Tibial nerve (tissue), 4 donors: Measurements from ENCODE around the gene ARHGAP26.

ENCODE experiments used
- EP300 ChIP-seq, 2 donors: sonication (generic); formaldehyde crosslinking; IDR thresholded peaks; one replicate each; pipeline ENCODE4 v1.6.1; 2017; ENCODE audit warnings: antibody characterized with exemption in 2 of 2, mild to moderate bottlenecking in 1 of 2
- POLR2A ChIP-seq, 2 donors: fragments of 450-650 bp; IDR thresholded peaks; one replicate each; pipeline ENCODE4 v1.6.1; 2017; ENCODE audit warnings: antibody characterized with exemption in 2 of 2, mild to moderate bottlenecking in 2 of 2, moderate library complexity in 2 of 2
- TF ChIP-seq, protein P1 (sequence below), 5 experiments: fragments of 200-600 bp in 3 of 5; fragments of 450-650 bp in 2 of 5; sonication (generic) in 3 of 5; IDR thresholded peaks; one replicate each; pipeline ENCODE4 v1.5.1; 2016 to 2019; ENCODE audit warnings: antibody characterized with exemption in 5 of 5, mild to moderate bottlenecking in 3 of 5, moderate library complexity in 2 of 5

- TF ChIP-seq POLR2A (IDR thresholded peaks at IDR 0.05), result no peak
- TF ChIP-seq, protein P1, sequence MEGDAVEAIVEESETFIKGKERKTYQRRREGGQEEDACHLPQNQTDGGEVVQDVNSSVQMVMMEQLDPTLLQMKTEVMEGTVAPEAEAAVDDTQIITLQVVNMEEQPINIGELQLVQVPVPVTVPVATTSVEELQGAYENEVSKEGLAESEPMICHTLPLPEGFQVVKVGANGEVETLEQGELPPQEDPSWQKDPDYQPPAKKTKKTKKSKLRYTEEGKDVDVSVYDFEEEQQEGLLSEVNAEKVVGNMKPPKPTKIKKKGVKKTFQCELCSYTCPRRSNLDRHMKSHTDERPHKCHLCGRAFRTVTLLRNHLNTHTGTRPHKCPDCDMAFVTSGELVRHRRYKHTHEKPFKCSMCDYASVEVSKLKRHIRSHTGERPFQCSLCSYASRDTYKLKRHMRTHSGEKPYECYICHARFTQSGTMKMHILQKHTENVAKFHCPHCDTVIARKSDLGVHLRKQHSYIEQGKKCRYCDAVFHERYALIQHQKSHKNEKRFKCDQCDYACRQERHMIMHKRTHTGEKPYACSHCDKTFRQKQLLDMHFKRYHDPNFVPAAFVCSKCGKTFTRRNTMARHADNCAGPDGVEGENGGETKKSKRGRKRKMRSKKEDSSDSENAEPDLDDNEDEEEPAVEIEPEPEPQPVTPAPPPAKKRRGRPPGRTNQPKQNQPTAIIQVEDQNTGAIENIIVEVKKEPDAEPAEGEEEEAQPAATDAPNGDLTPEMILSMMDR (IDR thresholded peaks at IDR 0.05), result no peak
- TF ChIP-seq EP300 (IDR thresholded peaks at IDR 0.05), result no peak
Measured at GRCh38 chr5:143008032-143008431, 237.9 kb downstream of the ARHGAP26 start.
